Parathyroid adenoma (tissue), 2 donors: ENCODE measurements around the gene AIMP1.

Experiments used
- H2AFZ ChIP-seq: fragments of 300-600 bp; sonication (generic); one replicate; pipeline ENCODE4 v1.7.0; 2017; ENCODE audit warnings: antibody characterized with exemption, mild to moderate bottlenecking
- H3K27ac ChIP-seq: fragments of 300-600 bp; sonication (generic); one replicate; pipeline ENCODE4 v1.7.0; 2017
- H3K27me3 ChIP-seq: fragments of 300-600 bp; sonication (generic); one replicate; pipeline ENCODE4 v1.7.0; 2017; ENCODE audit warnings: low read length; ENCODE audit not compliant: control insufficient read depth, insufficient read depth
- H3K36me3 ChIP-seq: fragments of 300-600 bp; sonication (generic); one replicate; pipeline ENCODE4 v1.7.0; 2017; ENCODE audit warnings: low read length; ENCODE audit not compliant: control insufficient read depth, insufficient read depth
- H3K4me1 ChIP-seq: fragments of 300-600 bp; sonication (generic); one replicate; pipeline ENCODE4 v1.7.0; 2017; ENCODE audit warnings: control low read depth
- H3K4me2 ChIP-seq: fragments of 300-600 bp; sonication (generic); one replicate; pipeline ENCODE4 v1.7.0; 2017; ENCODE audit warnings: low read length
- H3K4me3 ChIP-seq: fragments of 300-600 bp; sonication (generic); one replicate; pipeline ENCODE4 v1.7.0; 2017; ENCODE audit warnings: low read depth, low read length
- H3K79me2 ChIP-seq: fragments of 300-600 bp; sonication (generic); one replicate; pipeline ENCODE4 v1.7.0; 2017; ENCODE audit warnings: control low read depth
- H3K9ac ChIP-seq: fragments of 300-600 bp; sonication (generic); one replicate; pipeline ENCODE4 v1.7.0; 2017; ENCODE audit warnings: mild to moderate bottlenecking
- H3K9me3 ChIP-seq: fragments of 300-600 bp; sonication (generic); one replicate; pipeline ENCODE4 v1.7.0; 2017; ENCODE audit warnings: low read length; ENCODE audit not compliant: control insufficient read depth
- TF ChIP-seq, protein P1 (sequence below): fragments of 300-600 bp; sonication (generic); IDR thresholded peaks from one replicate; pipeline ENCODE4 v1.7.0; 2017; ENCODE audit warnings: antibody characterized with exemption, mild to moderate bottlenecking
- donor health status: primary hyperparathyroidism.

AIMP1 gene

DNA sequence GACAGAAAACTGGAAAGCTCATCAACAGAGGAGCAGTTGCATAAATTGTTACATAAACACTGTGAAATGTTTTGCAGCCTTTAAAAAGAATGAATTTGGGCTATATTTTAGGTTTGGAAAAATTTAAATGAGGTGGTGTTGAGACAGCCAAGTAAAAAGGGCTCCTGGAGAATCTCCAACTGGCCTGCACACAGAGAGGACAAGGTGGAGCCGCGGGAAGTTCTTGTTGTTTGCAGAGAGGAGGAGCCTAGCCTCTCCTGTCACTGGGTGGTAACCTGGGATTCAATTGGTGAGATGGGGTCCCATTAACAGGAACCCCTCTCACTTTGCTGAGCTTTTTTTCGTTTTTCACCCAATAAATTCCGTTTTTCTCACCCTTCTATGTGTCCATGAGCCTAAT is 38.8 kb downstream of the AIMP1 start:
- H3K36me3 ChIP-seq, result no peaks in the 10 kb centered on the region
- no peaks in the 10 kb centered on the region for H3K79me2 ChIP-seq
- no peaks in the 10 kb centered on the region for H3K9me3 ChIP-seq
- no peak overlapping the region for H3K9ac ChIP-seq
- H3K4me1 ChIP-seq, result no peaks in the 10 kb centered on the region
- no peak overlapping the region for H2AFZ ChIP-seq
- H3K27me3 ChIP-seq, result no peaks in the 10 kb centered on the region
- H3K4me2 ChIP-seq, result no peak overlapping the region
- H3K4me3 ChIP-seq, result no peak overlapping the region
- no peak overlapping the region for H3K27ac ChIP-seq
- TF ChIP-seq, protein P1, sequence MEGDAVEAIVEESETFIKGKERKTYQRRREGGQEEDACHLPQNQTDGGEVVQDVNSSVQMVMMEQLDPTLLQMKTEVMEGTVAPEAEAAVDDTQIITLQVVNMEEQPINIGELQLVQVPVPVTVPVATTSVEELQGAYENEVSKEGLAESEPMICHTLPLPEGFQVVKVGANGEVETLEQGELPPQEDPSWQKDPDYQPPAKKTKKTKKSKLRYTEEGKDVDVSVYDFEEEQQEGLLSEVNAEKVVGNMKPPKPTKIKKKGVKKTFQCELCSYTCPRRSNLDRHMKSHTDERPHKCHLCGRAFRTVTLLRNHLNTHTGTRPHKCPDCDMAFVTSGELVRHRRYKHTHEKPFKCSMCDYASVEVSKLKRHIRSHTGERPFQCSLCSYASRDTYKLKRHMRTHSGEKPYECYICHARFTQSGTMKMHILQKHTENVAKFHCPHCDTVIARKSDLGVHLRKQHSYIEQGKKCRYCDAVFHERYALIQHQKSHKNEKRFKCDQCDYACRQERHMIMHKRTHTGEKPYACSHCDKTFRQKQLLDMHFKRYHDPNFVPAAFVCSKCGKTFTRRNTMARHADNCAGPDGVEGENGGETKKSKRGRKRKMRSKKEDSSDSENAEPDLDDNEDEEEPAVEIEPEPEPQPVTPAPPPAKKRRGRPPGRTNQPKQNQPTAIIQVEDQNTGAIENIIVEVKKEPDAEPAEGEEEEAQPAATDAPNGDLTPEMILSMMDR, result no peak

- Histone ChIP-seq H3K27me3 (no peaks in the 10 kb centered on the region), H3K79me2 (no peaks in the 10 kb centered on the region), H3K4me2 (no peak overlapping the region), H3K27ac (no peak overlapping the region), H2AFZ (no peak overlapping the region), H3K9ac (no peak overlapping the region), H3K9me3 (no peaks in the 10 kb centered on the region), H3K4me1 (no peaks in the 10 kb centered on the region), H3K4me3 (no peak overlapping the region), H3K36me3 (no peaks in the 10 kb centered on the region)
- TF ChIP-seq, protein P1, result no peak
These were observed 42.5 kb downstream of the AIMP1 start for GRCh38 chr4:106358899-106359298.

GRCh38 chr4:106362086-106362825 is 45.9 kb downstream of the AIMP1 start:
- H3K36me3 ChIP-seq, result no peaks in the 10 kb centered on the region
- H2AFZ ChIP-seq, result no peak overlapping the region
- no peak overlapping the region for H3K4me3 ChIP-seq
- H3K4me2 ChIP-seq, result no peak overlapping the region
- no peaks in the 10 kb centered on the region for H3K27me3 ChIP-seq
- no peak overlapping the region for H3K9ac ChIP-seq
- no peaks in the 10 kb centered on the region for H3K9me3 ChIP-seq
- H3K4me1 ChIP-seq, result no peaks in the 10 kb centered on the region
- H3K79me2 ChIP-seq, result no peaks in the 10 kb centered on the region
- TF ChIP-seq, protein P1, result no peak
- H3K27ac ChIP-seq, result no peak overlapping the region

GRCh38 chr4:106364282-106364681 is 47.9 kb downstream of the AIMP1 start:
- H3K9me3 ChIP-seq, result no peaks in the 10 kb centered on the region
- no peak overlapping the region for H3K4me2 ChIP-seq
- H3K27me3 ChIP-seq, result no peaks in the 10 kb centered on the region
- no peak overlapping the region for H3K4me3 ChIP-seq
- H2AFZ ChIP-seq, result no peak overlapping the region
- no peak overlapping the region for H3K27ac ChIP-seq
- H3K9ac ChIP-seq, result no peak overlapping the region
- no peaks in the 10 kb centered on the region for H3K4me1 ChIP-seq
- no peaks in the 10 kb centered on the region for H3K79me2 ChIP-seq
- H3K36me3 ChIP-seq, result no peaks in the 10 kb centered on the region
- TF ChIP-seq, protein P1, result no peak

- Histone ChIP-seq H3K9me3 (no peaks in the 10 kb centered on the region), H3K9ac (no peak overlapping the region), H3K36me3 (no peaks in the 10 kb centered on the region), H3K4me3 (no peak overlapping the region), H3K4me1 (no peaks in the 10 kb centered on the region), H3K27ac (no peak overlapping the region), H3K4me2 (no peak overlapping the region), H3K27me3 (no peaks in the 10 kb centered on the region), H3K79me2 (no peaks in the 10 kb centered on the region), H2AFZ (no peak overlapping the region)
- TF ChIP-seq, protein P1, result no peak
These were observed 49.3 kb downstream of the AIMP1 start for GRCh38 chr4:106365613-106366012.
